Hepatocyte (in vitro differentiated cells): ENCODE results near the gene ANKRD11.

Source experiments
- CTCF ChIP-seq: fragments of 200-600 bp; sonication (generic); IDR thresholded peaks from 2 replicates; pipeline ENCODE4 v1.5.1; 2016; ENCODE audit warnings: antibody characterized with exemption, mild to moderate bottlenecking; ENCODE audit not compliant: poor library complexity
- EZH2 ChIP-seq: fragments of 200-600 bp; sonication (generic); IDR thresholded peaks from 2 replicates; pipeline ENCODE4 v1.6.1; 2016; ENCODE audit warnings: antibody characterized with exemption, mild to moderate bottlenecking, borderline replicate concordance

- TF ChIP-seq EZH2, result no peak
- TF ChIP-seq CTCF, result no peak
Measured at GRCh38 chr16:89334461-89334860, 155.9 kb downstream of the ANKRD11 start.
